Tibial nerve (tissue), 4 donors: ENCODE results near the gene AP3D1.

Experiments used
- EP300 ChIP-seq, 2 donors: sonication (generic); formaldehyde crosslinking; IDR thresholded peaks; one replicate each; pipeline ENCODE4 v1.6.1; 2017; ENCODE audit warnings: antibody characterized with exemption in 2 of 2, mild to moderate bottlenecking in 1 of 2
- POLR2A ChIP-seq, 2 donors: fragments of 450-650 bp; IDR thresholded peaks; one replicate each; pipeline ENCODE4 v1.6.1; 2017; ENCODE audit warnings: antibody characterized with exemption in 2 of 2, mild to moderate bottlenecking in 2 of 2, moderate library complexity in 2 of 2
- TF ChIP-seq, protein P1 (sequence below), 5 experiments: fragments of 200-600 bp in 3 of 5; fragments of 450-650 bp in 2 of 5; sonication (generic) in 3 of 5; IDR thresholded peaks; one replicate each; pipeline ENCODE4 v1.5.1; 2016 to 2019; ENCODE audit warnings: antibody characterized with exemption in 5 of 5, mild to moderate bottlenecking in 3 of 5, moderate library complexity in 2 of 5

DNA sequence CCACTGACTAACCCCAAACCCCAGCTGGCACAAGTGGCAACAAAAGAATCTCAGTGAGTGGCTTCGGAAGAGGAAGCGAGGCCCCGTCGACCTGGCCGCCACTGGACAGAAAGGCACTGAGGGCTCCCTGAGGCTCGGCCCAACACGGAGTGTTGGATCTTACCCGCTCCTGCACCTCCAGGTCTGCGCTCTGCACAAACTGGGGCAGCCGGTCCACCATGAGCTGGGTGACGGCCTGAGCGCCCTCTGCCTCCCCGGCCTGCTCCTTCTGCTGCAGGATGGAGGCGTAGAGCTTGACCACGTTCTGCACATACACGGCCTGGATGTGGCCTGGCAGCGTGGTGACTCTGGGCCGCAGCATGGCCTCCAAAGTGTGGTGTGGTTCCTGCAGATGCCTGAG, 32.9 kb downstream of the AP3D1 start:
- TF ChIP-seq, protein P1, sequence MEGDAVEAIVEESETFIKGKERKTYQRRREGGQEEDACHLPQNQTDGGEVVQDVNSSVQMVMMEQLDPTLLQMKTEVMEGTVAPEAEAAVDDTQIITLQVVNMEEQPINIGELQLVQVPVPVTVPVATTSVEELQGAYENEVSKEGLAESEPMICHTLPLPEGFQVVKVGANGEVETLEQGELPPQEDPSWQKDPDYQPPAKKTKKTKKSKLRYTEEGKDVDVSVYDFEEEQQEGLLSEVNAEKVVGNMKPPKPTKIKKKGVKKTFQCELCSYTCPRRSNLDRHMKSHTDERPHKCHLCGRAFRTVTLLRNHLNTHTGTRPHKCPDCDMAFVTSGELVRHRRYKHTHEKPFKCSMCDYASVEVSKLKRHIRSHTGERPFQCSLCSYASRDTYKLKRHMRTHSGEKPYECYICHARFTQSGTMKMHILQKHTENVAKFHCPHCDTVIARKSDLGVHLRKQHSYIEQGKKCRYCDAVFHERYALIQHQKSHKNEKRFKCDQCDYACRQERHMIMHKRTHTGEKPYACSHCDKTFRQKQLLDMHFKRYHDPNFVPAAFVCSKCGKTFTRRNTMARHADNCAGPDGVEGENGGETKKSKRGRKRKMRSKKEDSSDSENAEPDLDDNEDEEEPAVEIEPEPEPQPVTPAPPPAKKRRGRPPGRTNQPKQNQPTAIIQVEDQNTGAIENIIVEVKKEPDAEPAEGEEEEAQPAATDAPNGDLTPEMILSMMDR (IDR thresholded peaks at IDR 0.05): no peak
- TF ChIP-seq POLR2A (IDR thresholded peaks at IDR 0.05) (no peak), EP300 (IDR thresholded peaks at IDR 0.05) (no peak)
